ENCODE measurements around the gene SLC25A21. TPM values are rescaled to one million over a fixed set of nuclear protein-coding genes. Genes with fewer than 3 reads are reported as not detected.
"Not testable (repeated sequence)": the region's sequence is repeated elsewhere in the genome, so short reads cannot be mapped to it uniquely, and the experiment has no call there.

The SLC25A21 gene
- total RNA-seq (2014; rRNA removed; shearing (Covaris generic)): 4.3 and 8.2 TPM in 2 replicates

- peak; percentile 58 for DNase-seq (ENCODE audit: low spot score)
- in situ Hi-C loops (cut with HindIII; ENCODE audit: low sequenced_read_pairs): no loop called here
Observed at GRCh38 chr14:37172024-37172869, at the start of gene SLC25A21. TSS of gene SLC25A21 (minus strand) at chr14:37172606.

DNA sequence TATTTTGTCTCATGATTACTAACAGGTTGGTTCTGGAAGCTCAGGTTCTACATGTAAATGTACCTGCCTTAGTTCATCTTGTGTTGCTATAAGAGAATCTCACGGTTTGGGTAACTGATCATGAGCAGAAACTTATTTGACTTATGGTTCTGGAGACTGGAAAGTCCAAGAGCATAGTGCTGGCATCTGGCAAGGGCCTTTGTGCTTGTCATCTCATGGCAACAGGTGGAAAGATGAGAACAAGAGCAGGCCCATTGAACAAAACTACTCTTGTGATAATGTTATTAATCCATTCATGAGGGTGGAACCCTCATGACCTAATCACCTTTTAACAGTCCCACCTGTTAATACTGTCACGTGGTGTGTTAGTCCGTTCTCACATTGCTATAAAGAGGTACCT is 48.7 kb upstream of the SLC25A21 start:
- in situ Hi-C loops (cut with HindIII; ENCODE audit: low sequenced_read_pairs): no loop called here
- DNase-seq (ENCODE audit: low spot score): no peak

DNA sequence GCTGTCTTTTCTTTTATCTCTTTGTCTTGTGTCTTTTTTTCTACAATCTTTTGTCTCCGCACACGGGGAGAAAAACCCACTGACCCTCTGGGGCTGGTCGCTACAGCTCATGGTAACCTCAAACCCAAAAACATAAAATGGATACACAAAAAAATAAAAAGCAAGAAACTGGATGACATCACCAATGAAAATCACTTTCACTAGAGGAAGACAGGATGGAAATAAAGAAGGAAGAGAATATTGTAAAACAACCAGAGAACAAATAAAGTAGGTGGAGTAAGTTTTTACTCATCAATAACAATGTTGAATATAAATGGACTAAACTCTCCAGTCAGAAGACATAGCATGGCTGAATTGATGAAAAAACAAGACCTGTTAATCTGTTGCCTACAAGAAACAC is 42.9 kb upstream of the SLC25A21 start:
- in situ Hi-C loops (cut with HindIII; ENCODE audit: low sequenced_read_pairs): no loop called here
- DNase-seq (ENCODE audit: low spot score): no peak

DNA sequence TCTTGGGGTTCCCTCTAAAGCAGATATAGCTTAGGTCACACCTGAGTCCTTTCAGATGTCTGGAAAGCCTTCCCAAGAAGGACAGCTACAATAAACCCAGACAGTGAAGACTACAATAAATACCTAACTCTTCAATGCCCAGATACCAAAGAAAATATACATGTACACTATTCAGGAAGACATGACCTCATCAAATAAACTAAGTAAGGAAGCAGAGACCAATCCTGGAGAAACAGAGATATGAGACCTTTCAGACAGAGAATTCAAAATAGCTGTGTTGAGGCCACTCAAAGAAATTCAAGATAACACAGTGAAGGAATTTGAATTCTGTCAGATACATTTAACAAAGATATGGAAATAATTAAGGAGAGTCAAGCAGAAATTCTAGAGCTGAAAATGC is 40.6 kb upstream of the SLC25A21 start:
- no peak for DNase-seq (ENCODE audit: low spot score)
- in situ Hi-C loops (cut with HindIII; ENCODE audit: low sequenced_read_pairs): no loop called here

DNA sequence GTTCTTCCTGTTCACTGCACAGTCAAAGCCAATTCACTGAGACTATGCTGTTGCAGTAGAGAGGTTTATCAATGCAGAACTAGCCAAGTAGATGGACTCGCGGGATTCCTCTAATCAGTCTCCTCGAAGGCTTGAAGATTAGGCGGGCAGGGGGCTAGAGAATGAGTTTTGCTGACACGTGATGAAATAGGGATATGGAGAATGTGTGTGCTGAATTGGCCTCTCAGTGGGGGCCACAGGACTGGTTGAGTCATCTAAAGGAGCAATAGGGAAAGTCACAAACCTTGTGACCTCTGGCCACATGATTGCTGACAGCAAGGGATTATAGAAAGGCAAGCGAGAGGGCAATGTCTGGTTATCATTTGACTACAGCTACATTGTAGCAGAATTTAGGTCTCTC is 38.0 kb upstream of the SLC25A21 start:
- in situ Hi-C loops (cut with HindIII; ENCODE audit: low sequenced_read_pairs): no loop called here

DNA sequence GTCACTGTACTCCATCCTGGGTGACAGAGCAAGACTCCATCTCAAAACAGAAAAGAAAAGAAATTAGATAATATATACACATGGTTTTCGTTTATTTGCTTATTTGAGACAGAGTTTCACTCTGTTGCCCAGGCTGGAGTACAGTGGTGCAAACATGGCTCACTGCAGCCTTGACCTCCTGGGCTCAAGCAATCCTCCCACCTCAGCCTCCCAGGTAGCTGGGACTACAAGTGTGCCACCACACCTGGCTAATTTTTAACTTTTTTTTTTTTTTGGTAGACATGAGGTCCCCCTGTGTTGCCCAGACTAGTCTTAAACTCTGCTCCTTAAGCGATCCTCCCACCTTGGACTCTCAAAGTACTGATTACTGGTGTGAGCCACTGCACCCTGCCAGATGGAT is 37.2 kb upstream of the SLC25A21 start:
- in situ Hi-C loops (cut with HindIII; ENCODE audit: low sequenced_read_pairs); DNase-seq (ENCODE audit: low spot score): not testable (repeated sequence)

More for the DNA sequence above, 38.0 kb upstream of the SLC25A21 start:
- no peak for DNase-seq (ENCODE audit: low spot score)

DNA sequence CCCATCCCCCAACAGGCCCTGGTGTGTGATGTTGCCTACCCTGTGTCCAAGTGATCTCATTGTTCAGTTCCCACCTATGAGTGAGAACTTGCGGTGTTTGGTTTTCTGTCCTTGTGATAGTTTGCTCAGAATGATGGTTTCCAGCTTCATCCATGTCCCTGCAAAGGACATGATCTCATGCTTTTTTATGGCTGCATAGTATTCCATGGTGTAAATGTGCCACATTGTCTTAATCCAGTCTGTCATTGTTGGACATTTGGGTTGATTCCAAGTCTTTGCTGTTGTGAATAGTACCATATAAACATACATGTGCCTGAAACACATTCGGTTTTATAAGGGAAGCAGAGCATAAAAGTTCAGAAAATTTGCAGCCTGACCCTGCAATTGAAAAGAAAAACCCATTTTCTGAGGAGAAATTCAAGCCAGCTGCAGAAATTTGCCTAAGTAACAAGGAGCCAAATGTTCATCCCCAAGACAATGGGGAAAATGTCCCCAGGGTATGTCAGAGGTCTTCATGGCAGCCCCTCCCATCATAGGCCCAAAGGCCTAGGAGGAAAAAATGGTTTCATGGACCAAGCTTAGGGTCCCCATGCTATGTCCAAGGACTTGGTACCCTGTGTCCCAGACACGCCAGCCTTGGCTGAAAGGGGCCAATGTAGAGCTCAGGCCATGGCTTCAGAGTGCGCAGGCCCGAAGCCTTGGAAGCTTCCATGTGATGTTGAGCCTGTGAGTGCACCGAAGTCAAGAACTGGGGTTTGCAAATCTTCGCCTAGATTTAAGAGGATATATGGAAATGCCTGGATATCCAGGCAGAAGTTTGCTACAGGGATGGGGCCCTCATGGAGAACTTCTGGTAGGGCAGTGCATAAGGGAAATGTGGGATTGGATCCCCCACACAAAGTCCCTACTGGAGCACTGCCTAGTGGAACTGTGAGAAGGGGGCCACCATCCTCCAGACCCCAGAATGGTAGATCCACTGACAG is 33.5 kb upstream of the SLC25A21 start:
- in situ Hi-C loops (cut with HindIII; ENCODE audit: low sequenced_read_pairs); DNase-seq (ENCODE audit: low spot score): not testable (repeated sequence)

GRCh38 chr14:37203423-37203822 is 31.0 kb upstream of the SLC25A21 start:
- DNase-seq (ENCODE audit: low spot score): no peak
- in situ Hi-C loops (cut with HindIII; ENCODE audit: low sequenced_read_pairs): no loop called here

- DNase-seq (ENCODE audit: low spot score): no peak
Observed at GRCh38 chr14:37202812-37203211, 30.4 kb upstream of the SLC25A21 start.

DNA sequence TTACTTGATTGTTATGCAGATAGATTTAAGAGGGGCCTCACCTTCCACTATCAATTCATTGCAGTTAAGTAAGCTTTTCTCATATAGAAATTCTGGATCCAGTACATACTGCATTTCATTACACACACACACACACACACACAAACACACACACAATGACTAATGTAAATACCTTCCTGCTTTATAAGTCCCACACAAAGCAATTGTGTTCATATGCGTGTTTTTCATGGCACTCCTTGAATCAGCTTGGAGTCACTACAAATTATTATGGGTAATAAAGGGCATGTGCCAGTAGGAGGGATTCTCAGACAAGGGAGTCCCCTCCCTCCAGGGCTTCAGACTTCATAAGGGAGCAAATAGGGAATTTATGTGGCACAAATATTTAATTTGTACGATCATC is 29.9 kb upstream of the SLC25A21 start:
- in situ Hi-C loops (cut with HindIII; ENCODE audit: low sequenced_read_pairs): no loop called here
- no peak for DNase-seq (ENCODE audit: low spot score)

More at GRCh38 chr14:37202812-37203211, 30.4 kb upstream of the SLC25A21 start:
- in situ Hi-C loops (cut with HindIII; ENCODE audit: low sequenced_read_pairs): no loop called here

DNA sequence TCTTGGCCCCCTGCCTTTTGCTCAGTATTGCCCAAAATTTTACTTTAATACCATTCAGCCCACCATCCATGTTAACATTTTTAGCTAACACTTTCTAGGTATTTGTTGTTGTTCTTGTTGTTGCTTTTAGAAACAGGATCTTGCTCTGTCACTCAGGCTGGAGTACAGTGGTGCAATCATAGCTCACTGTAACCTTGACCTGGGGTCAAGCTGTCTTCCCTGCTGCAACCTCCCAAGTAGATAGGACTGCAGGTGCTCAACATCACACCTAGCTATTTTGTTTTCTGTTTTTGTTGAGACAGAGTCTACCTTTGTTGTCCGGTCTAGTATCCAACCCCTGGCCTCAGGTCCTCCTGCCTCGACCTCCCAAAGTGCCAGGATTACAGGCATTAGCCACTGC is 29.3 kb upstream of the SLC25A21 start:
- DNase-seq (ENCODE audit: low spot score): no peak
- in situ Hi-C loops (cut with HindIII; ENCODE audit: low sequenced_read_pairs): no loop called here

GRCh38 chr14:37198907-37199306 is 26.5 kb upstream of the SLC25A21 start:
- DNase-seq (ENCODE audit: low spot score): no peak
- in situ Hi-C loops (cut with HindIII; ENCODE audit: low sequenced_read_pairs): no loop called here

DNA sequence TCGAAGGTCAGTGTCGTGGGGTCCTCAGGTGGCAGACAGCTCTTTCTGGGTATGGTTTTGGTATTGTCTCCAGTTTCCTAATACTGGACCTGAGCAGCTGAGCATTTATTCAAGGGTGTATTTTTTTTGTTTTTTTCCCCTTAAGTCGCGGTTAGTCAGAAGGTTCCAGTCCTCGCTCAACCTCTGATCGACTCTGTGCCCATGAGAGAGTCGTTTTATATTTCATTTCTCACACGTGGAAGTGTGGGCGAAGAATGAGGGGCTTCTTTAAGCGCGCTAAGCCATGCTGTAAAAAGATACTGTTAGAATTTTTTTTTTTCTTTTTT is 25.8 kb upstream of the SLC25A21 start:
- peak; percentile 12 for DNase-seq (ENCODE audit: low spot score)
- in situ Hi-C loops (cut with HindIII; ENCODE audit: low sequenced_read_pairs): no loop called here

- in situ Hi-C loops (cut with HindIII; ENCODE audit: low sequenced_read_pairs): no loop called here
- peak; percentile 53 for DNase-seq (ENCODE audit: low spot score)
Observed at GRCh38 chr14:37197421-37198272, 25.2 kb upstream of the SLC25A21 start, which contains the start of gene MIPOL1. TSS of gene MIPOL1 (plus strand) at chr14:37197937. CDS start at chr14:37247889, 49,952 bp downstream.

GRCh38 chr14:37196604-37197420 is 24.4 kb upstream of the SLC25A21 start:
- no peak for DNase-seq (ENCODE audit: low spot score)
- in situ Hi-C loops (cut with HindIII; ENCODE audit: low sequenced_read_pairs): no loop called here

DNA sequence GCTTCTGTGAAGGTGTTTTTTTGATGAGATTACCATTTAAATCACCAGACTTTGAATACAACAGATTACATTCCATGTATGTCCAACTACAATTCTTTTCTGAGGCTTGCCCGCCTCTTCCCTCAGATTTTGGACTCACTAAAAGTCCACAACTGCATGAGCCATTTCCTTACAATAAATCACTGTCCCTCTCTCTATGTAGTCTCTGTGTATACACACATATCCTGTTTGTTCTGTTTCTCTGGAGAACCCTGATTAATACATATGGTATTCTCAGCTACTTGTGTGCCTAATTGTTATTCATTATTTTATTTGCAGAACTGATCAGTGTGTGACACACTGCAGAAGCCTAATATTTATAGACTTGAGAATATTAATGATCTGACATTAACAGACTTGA is 22.9 kb upstream of the SLC25A21 start:
- in situ Hi-C loops (cut with HindIII; ENCODE audit: low sequenced_read_pairs): no loop called here
- DNase-seq (ENCODE audit: low spot score): no peak

- in situ Hi-C loops (cut with HindIII; ENCODE audit: low sequenced_read_pairs): no loop called here
- no peak for DNase-seq (ENCODE audit: low spot score)
Observed at GRCh38 chr14:37194698-37195097, 22.3 kb upstream of the SLC25A21 start.

- DNase-seq (ENCODE audit: low spot score); in situ Hi-C loops (cut with HindIII; ENCODE audit: low sequenced_read_pairs): not testable (repeated sequence)
Observed at GRCh38 chr14:37189733-37190132, 17.3 kb upstream of the SLC25A21 start.

Data from G401 (cell line).